H1 (cell line): Measurements from ENCODE around the gene CDH22. TPM values are rescaled to one million over a fixed set of nuclear protein-coding genes. Genes with fewer than 3 reads are reported as not detected.

Experiments used
- CTCF ChIA-PET: fragments of 300-600 bp; sonication (Branson Sonifier 250); formaldehyde crosslinking; loops from one replicate; lab custom pipeline; 2021; ENCODE audit not compliant: partially characterized antibody; lab: Charles Lee
- POLR2A ChIA-PET: fragments of 300-600 bp; sonication (Branson Sonifier 250); formaldehyde crosslinking; loops from one replicate; lab custom pipeline; 2021; ENCODE audit warnings: inconsistent platforms; ENCODE audit not compliant: partially characterized antibody; lab: Charles Lee
- DNase-seq, 2 experiments: peaks; one replicate each; pipeline versions ENCODE4 v3.0.0 to v3.0.0-alpha.2; 2010 to 2022; ENCODE audit warnings: low spot score in 2 of 2, low read depth in 1 of 2, mixed read lengths in 1 of 2
- FAIRE-seq: peaks from 2 replicates; lab custom pipeline; 2011; peaks lifted over from hg19 to GRCh38; lab: Jason Lieb, UNC
- H2AFZ ChIP-seq: 2 replicates; pipeline ENCODE4 v1.8.1; 2012; ENCODE audit warnings: low read length, inconsistent platforms
- H2AK5ac ChIP-seq: 2 replicates; pipeline ENCODE4 v1.6.1; 2013; ENCODE audit warnings: low read depth, low read length
- H2BK120ac ChIP-seq: replicated peaks from 2 replicates; pipeline ENCODE3; 2013; ENCODE audit warnings: low read depth, low read length, inconsistent platforms
- H2BK12ac ChIP-seq: 2 replicates; pipeline ENCODE4 v1.6.1; 2013; ENCODE audit warnings: low read depth, low read length
- H2BK15ac ChIP-seq: 2 replicates; pipeline ENCODE4 v1.6.1; 2013; ENCODE audit warnings: low read length
- H2BK20ac ChIP-seq: 2 replicates; pipeline ENCODE4 v1.6.1; 2013; ENCODE audit warnings: low read length
- H2BK5ac ChIP-seq: 2 replicates; pipeline ENCODE4 v1.6.1; 2013; ENCODE audit warnings: low read depth, low read length
- H3K14ac ChIP-seq: 2 replicates; pipeline ENCODE4 v1.6.1; 2013; ENCODE audit warnings: inconsistent platforms; ENCODE audit not compliant: insufficient read length
- H3K18ac ChIP-seq: 2 replicates; pipeline ENCODE4 v1.6.1; 2013; ENCODE audit warnings: low read length; ENCODE audit errors: extremely low read depth
- H3K23ac ChIP-seq: 2 replicates; pipeline ENCODE4 v1.6.1; 2013; ENCODE audit warnings: inconsistent platforms; ENCODE audit not compliant: insufficient read length
- H3K23me2 ChIP-seq: 2 replicates; pipeline ENCODE4 v1.6.1; 2013; ENCODE audit warnings: low read depth, low read length
- H3K27ac ChIP-seq: 2 replicates; pipeline ENCODE4 v1.6.1; 2011; ENCODE audit warnings: low read depth, low read length, inconsistent platforms
- H3K27me3 ChIP-seq, 4 experiments: replicated peaks in 1 of 4; 1 replicate in 1 of 4; 2 replicates in 3 of 4; pipeline versions ENCODE4 v1.6.1 to v1.8.1; 2011 to 2013; ENCODE audit warnings: low read length in 3 of 4, mild to moderate bottlenecking in 3 of 4, inconsistent platforms in 2 of 4, mixed read lengths in 2 of 4, moderate library complexity in 1 of 4; ENCODE audit not compliant: control insufficient read depth in 3 of 4, insufficient read depth in 3 of 4; ENCODE audit errors: extremely low read depth in 1 of 4
- H3K36me3 ChIP-seq, 4 experiments: 2 replicates each; pipeline versions ENCODE4 v1.6.1 to v1.8.1; 2011 to 2013; ENCODE audit warnings: mild to moderate bottlenecking in 4 of 4, low read length in 3 of 4, moderate library complexity in 2 of 4, control low read depth in 1 of 4, inconsistent platforms in 1 of 4; ENCODE audit not compliant: insufficient read depth in 4 of 4, control insufficient read depth in 2 of 4
- H3K4ac ChIP-seq: replicated peaks from 2 replicates; pipeline ENCODE3; 2013; ENCODE audit warnings: low read length, low read depth, mixed read lengths, inconsistent platforms; ENCODE audit not compliant: insufficient read length
- H3K4me1 ChIP-seq, 4 experiments: replicated peaks in 1 of 4; 1 replicate in 1 of 4; 2 replicates in 3 of 4; pipeline versions ENCODE4 v1.6.1 to v1.8.1; 2011 to 2013; ENCODE audit warnings: low read length in 3 of 4, inconsistent platforms in 2 of 4, mixed read lengths in 1 of 4; ENCODE audit not compliant: insufficient read depth in 4 of 4, control insufficient read depth in 3 of 4
- H3K4me2 ChIP-seq, 2 experiments: 2 replicates each; pipeline versions ENCODE4 v1.6.1 to v1.8.1; 2011 to 2013; ENCODE audit warnings: low read depth in 2 of 2, low read length in 2 of 2, control low read depth in 1 of 2, inconsistent platforms in 1 of 2, mild to moderate bottlenecking in 1 of 2; ENCODE audit not compliant: insufficient read depth in 1 of 2
- H3K4me3 ChIP-seq, 4 experiments: fragments of 200-600, 300-600 bp in 1 of 4; sonication (generic), shearing (Covaris generic), sonication (Bioruptor Twin) in 1 of 4; 2 replicates each; pipeline versions ENCODE4 v1.5.1 to v1.8.1; 2011 to 2016; ENCODE audit warnings: low read length in 4 of 4, low read depth in 3 of 4, control low read depth in 2 of 4, inconsistent platforms in 2 of 4, mild to moderate bottlenecking in 2 of 4, mixed read lengths in 1 of 4, moderate library complexity in 1 of 4; ENCODE audit not compliant: insufficient read depth in 2 of 4; ENCODE audit errors: extremely low read depth in 1 of 4
- H3K56ac ChIP-seq: replicated peaks from 2 replicates; pipeline ENCODE3; 2013; ENCODE audit warnings: low read depth, mild to moderate bottlenecking, mixed read lengths, low read length, inconsistent platforms; ENCODE audit not compliant: insufficient read length
- H3K79me1 ChIP-seq: 2 replicates; pipeline ENCODE4 v1.6.1; 2013; ENCODE audit warnings: low read depth, low read length, control low read depth
- H3K79me2 ChIP-seq, 2 experiments: 2 replicates each; pipeline versions ENCODE4 v1.6.1 to v1.8.1; 2012 to 2013; ENCODE audit warnings: low read length in 2 of 2, mild to moderate bottlenecking in 2 of 2, inconsistent platforms in 1 of 2; ENCODE audit not compliant: insufficient read depth in 2 of 2, control insufficient read depth in 1 of 2
- H3K9ac ChIP-seq, 4 experiments: replicated peaks in 1 of 4; 1 replicate in 1 of 4; 2 replicates in 3 of 4; pipeline versions ENCODE4 v1.6.1 to v1.8.1; 2011 to 2013; ENCODE audit warnings: low read depth in 3 of 4, low read length in 3 of 4, control low read depth in 2 of 4, mild to moderate bottlenecking in 2 of 4, moderate library complexity in 2 of 4, inconsistent platforms in 1 of 4; ENCODE audit errors: extremely low read depth in 1 of 4
- H3K9me3 ChIP-seq, 2 experiments: 2 replicates each; pipeline versions ENCODE4 v1.6.1 to v1.8.1; 2012 to 2013; ENCODE audit warnings: mild to moderate bottlenecking in 2 of 2, moderate library complexity in 2 of 2, control low read depth in 1 of 2, inconsistent platforms in 1 of 2, low read depth in 1 of 2, low read length in 1 of 2, mixed read lengths in 1 of 2; ENCODE audit not compliant: insufficient read depth in 2 of 2
- H4K20me1 ChIP-seq, 2 experiments: replicated peaks in 1 of 2; 2 replicates each; pipeline versions ENCODE3 to v1.8.1; 2011 to 2013; ENCODE audit warnings: inconsistent platforms in 2 of 2, low read length in 2 of 2, mild to moderate bottlenecking in 1 of 2; ENCODE audit not compliant: insufficient read depth in 2 of 2, control insufficient read depth in 1 of 2
- H4K5ac ChIP-seq: 2 replicates; pipeline ENCODE4 v1.6.1; 2013; ENCODE audit warnings: low read length, low read depth, mixed read lengths, inconsistent platforms; ENCODE audit not compliant: insufficient read length
- H4K8ac ChIP-seq: 2 replicates; pipeline ENCODE4 v1.8.0; 2013; ENCODE audit warnings: mild to moderate bottlenecking, moderate library complexity, low read length, inconsistent platforms; ENCODE audit not compliant: insufficient read depth; ENCODE audit errors: extremely low read depth
- H4K91ac ChIP-seq: replicated peaks from 2 replicates; pipeline ENCODE3; 2013; ENCODE audit warnings: low read length, mixed read lengths, inconsistent platforms; ENCODE audit not compliant: insufficient read length
- CTBP2 ChIP-seq: IDR thresholded peaks from 2 replicates; pipeline ENCODE4 v1.7.0; 2011; ENCODE audit warnings: borderline replicate concordance, mild to moderate bottlenecking, moderate library complexity, mixed read lengths, low read length; ENCODE audit not compliant: insufficient read depth, insufficient read length
- TAF1 ChIP-seq: IDR thresholded peaks from 2 replicates; pipeline ENCODE4 v1.6.1; 2011; ENCODE audit warnings: mild to moderate bottlenecking, low read depth, low read length
- USF2 ChIP-seq: IDR thresholded peaks from 2 replicates; pipeline ENCODE4 v1.6.1; 2011; ENCODE audit warnings: low read length, improper control_type of control experiment
- ZNF274 ChIP-seq: IDR thresholded peaks from 2 replicates; pipeline ENCODE4 v1.7.0; 2012; ENCODE audit warnings: low read length, borderline replicate concordance; ENCODE audit errors: extremely low read depth
- WGBS, 2 experiments: shearing (Covaris generic) in 1 of 2; methylation state at CpG; one replicate each; pipeline versions ENCODE4 v1.1.6 to v1.1.7; 2013 to 2015; ENCODE audit warnings: low lambda C conversion rate in 2 of 2, mixed read lengths in 2 of 2, inconsistent platforms in 1 of 2, low coverage in 1 of 2, missing lambda C conversion rate in 1 of 2; ENCODE audit not compliant: insufficient replicate concordance in 2 of 2, insufficient coverage in 1 of 2, insufficient read length in 1 of 2; ENCODE audit errors: extremely low coverage in 1 of 2, missing lambda C conversion rate in 1 of 2; 5-methylcytosine and 5-hydroxymethylcytosine counted together
- polyA plus RNA-seq, 7 experiments: library from polyadenylated mRNA; depleted of rRNA in 3 of 7; stranded (reverse) in 5 of 7; unstranded in 2 of 7; fragments of >200 nt in 5 of 7; fragments of 200-250 nt in 2 of 7; gene quantifications; 1 replicate in 5 of 7; 2 replicates in 1 of 7; 4 replicates in 1 of 7; pipeline versions ENCODE4 v1.2.1 to v1.2.3, GENCODE V29; 2011 to 2013; ENCODE audit warnings: missing spikeins in 2 of 7, mixed read lengths in 2 of 7
- total RNA-seq: library from RNA; stranded (reverse); fragmentation: NEBNext Ultra II Directional; extraction: Animal tissue kit (Norgen Biotek cat#: 25700); gene quantifications from 2 replicates; pipeline ENCODE4 v1.2.1, GENCODE V29; 2021

The CDH22 gene
- total and polyA plus RNA-seq, 2 of the 8 experiments (the other 6 are each of a cell fraction or from before 2014, with no cell fraction given): 0.35 to 0.39 TPM

GRCh38 chr20:46328200-46328882 lies 20.0 kb upstream of the CDH22 start:
- Histone ChIP-seq H4K5ac (no peak overlapping the region), H2BK15ac (no peak overlapping the region), H4K20me1 (peaks cover 0 to 2% of the 10 kb centered on the region in 2 experiments), H3K4me2 (no peak overlapping the region), H3K56ac (no peak overlapping the region), H3K79me2 (no peaks in the 10 kb centered on the region), H3K27ac (no peak overlapping the region), H2BK5ac (no peak overlapping the region), H3K4ac (no peak overlapping the region), H4K8ac (no peak overlapping the region), H2BK120ac (no peak overlapping the region), H2BK12ac (no peak overlapping the region), H3K23me2 (no peaks in the 10 kb centered on the region), H3K14ac (no peak overlapping the region), H3K36me3 (no peaks in the 10 kb centered on the region), H3K27me3 (peaks cover 0 to 3% (median under 1%) of the 10 kb centered on the region in 4 experiments; a peak in 2 of 7 replicates), H3K9me3 (no peaks in the 10 kb centered on the region), H2BK20ac (no peak overlapping the region), H3K18ac (no peak overlapping the region; the same call in 1 of the 2 replicates), H3K4me3 (no peak overlapping the region), H3K79me1 (no peaks in the 10 kb centered on the region), H3K9ac (no peak overlapping the region), H2AFZ (no peak overlapping the region), H4K91ac (no peak overlapping the region), H2AK5ac (no peak overlapping the region), H3K4me1 (peaks cover 0 to 17% (median 5%) of the 10 kb centered on the region in 4 experiments; a peak in 6 of 7 replicates), H3K23ac (no peak overlapping the region)
- DNase-seq (no peak), FAIRE-seq (no peak)
- TF ChIP-seq ZNF274 (no peak), TAF1 (no peak), CTBP2 (no peak), USF2 (no peak)
- ChIA-PET CTCF (interaction anchor here (0.9 to 17.6 kb wide), 5 partner anchors 9 to 195 kb away, joined by 3 to 214 read pairs (median 4); no protein-coding TSS in a partner anchor), POLR2A (no interaction called here)
- 59% methylated on average over 6 of the region's 16 CpGs; no CpG with 5 or more reads in 1 of the 2 experiments for WGBS, 2 experiments
